ENCODE data around the gene KREMEN2.

Gene KREMEN2

GRCh38 chr16:3004781-3005284 lies 40.8 kb downstream of the KREMEN2 start:
- DNase-seq: no peak
- no peak for ATAC-seq

- no peak for ATAC-seq
- DNase-seq: no peak
Measured at GRCh38 chr16:3007059-3007956, 43.2 kb downstream of the KREMEN2 start.

- DNase-seq (peak; percentile 25), ATAC-seq (no peak)
Measured at GRCh38 chr16:3007957-3008689, 44.0 kb downstream of the KREMEN2 start.

- no peak for DNase-seq
- no peak for ATAC-seq
Measured at GRCh38 chr16:3008690-3009037, 44.6 kb downstream of the KREMEN2 start.

GRCh38 chr16:3009568-3010390 lies 45.7 kb downstream of the KREMEN2 start:
- ATAC-seq: no peak
- no peak for DNase-seq

GRCh38 chr16:3010510-3010909 lies 46.4 kb downstream of the KREMEN2 start:
- no peak for DNase-seq
- no peak for ATAC-seq

- DNase-seq (no peak), ATAC-seq (no peak)
Measured at GRCh38 chr16:3012246-3012645, 48.2 kb downstream of the KREMEN2 start.

- no peak for DNase-seq
- no peak for ATAC-seq
Measured at GRCh38 chr16:3012828-3013420, 48.8 kb downstream of the KREMEN2 start, which contains the start of gene CLDN9. Gene CLDN9, plus strand, starts transcription at chr16:3012923. Its CDS starts 440 bp downstream, at chr16:3013363.

GRCh38 chr16:3013491-3013951 lies 49.4 kb downstream of the KREMEN2 start:
- DNase-seq (no peak), ATAC-seq (no peak)

- no peak for DNase-seq
- ATAC-seq: no peak
Measured at GRCh38 chr16:3013998-3014690, 50.1 kb downstream of the KREMEN2 start.

GRCh38 chr16:3014971-3015370 lies 50.9 kb downstream of the KREMEN2 start:
- no peak for ATAC-seq
- DNase-seq: no peak

GRCh38 chr16:3015865-3016521 lies 51.9 kb downstream of the KREMEN2 start:
- no peak for DNase-seq
- ATAC-seq: no peak

- DNase-seq (no peak), ATAC-seq (no peak)
Measured at GRCh38 chr16:3017344-3017743, 53.3 kb downstream of the KREMEN2 start.

Measured in stimulated activated naive CD8-positive, alpha-beta T cell treated with anti-CD3 and anti-CD28 coated beads, Interleukin-15, Interleukin-2, amounts not matched to agents 100 U/mL and 50 U/mL, for 24 hours (primary cell).